ENCODE measurements around the gene SLC2A13. TPM values are rescaled to one million over a fixed set of nuclear protein-coding genes. Genes with fewer than 3 reads are reported as not detected.
"Not testable (repeated sequence)": the region's sequence is repeated elsewhere in the genome, so short reads cannot be mapped to it uniquely, and the experiment has no call there.

The SLC2A13 gene
- polyA plus RNA-seq, 1 experiment, result 3.1 TPM

DNA sequence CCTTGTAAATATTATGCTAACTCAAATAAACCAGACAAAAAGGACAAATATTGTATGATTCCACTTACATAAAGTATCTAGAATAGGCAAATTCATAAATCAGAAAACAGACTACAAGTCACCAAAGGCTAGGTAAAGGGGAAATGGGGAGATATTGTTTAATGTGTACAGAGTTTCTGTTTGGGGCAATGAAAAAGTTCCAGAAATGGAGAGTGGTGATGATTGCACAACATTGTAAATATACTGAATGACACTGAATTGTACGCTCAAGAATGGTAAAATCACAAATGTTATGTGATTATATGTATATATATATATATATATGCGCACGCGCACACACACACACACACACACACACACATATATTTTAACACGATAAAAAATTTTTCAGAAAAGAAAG is 182.5 kb downstream of the SLC2A13 start:
- POLR2A ChIA-PET, result no interaction called here

GRCh38 chr12:39922598-39922997 is 183.3 kb downstream of the SLC2A13 start:
- POLR2A ChIA-PET; DNase-seq (ENCODE audit: low read depth, low spot score); CTCF ChIA-PET; H3K27me3 ChIP-seq (ENCODE audit: control insufficient read depth, insufficient read depth, low read length); H3K27ac ChIP-seq (ENCODE audit: low read depth, low read length); H3K4me3 ChIP-seq (ENCODE audit: low read depth, low read length); H3K9me3 ChIP-seq (ENCODE audit: control insufficient read depth, insufficient read depth, low read length): not testable (repeated sequence)

More for the DNA sequence above, 182.5 kb downstream of the SLC2A13 start:
- H3K9me3 ChIP-seq (ENCODE audit: control insufficient read depth, insufficient read depth, low read length), result no peaks in the 10 kb centered on the region
- no peak overlapping the region for H3K4me3 ChIP-seq (ENCODE audit: low read depth, low read length)
- no peak for TF ChIP-seq CTCF (IDR thresholded peaks at IDR 0.05; ENCODE audit: low read depth, low read length)
- H3K27ac ChIP-seq (ENCODE audit: low read depth, low read length), result no peak overlapping the region
- no peaks in the 10 kb centered on the region for H3K27me3 ChIP-seq (ENCODE audit: control insufficient read depth, insufficient read depth, low read length)
- CTCF ChIA-PET, result no interaction called here
- DNase-seq (ENCODE audit: low read depth, low spot score), result no peak

- CTCF ChIA-PET, result no interaction called here
- H3K27me3 ChIP-seq (ENCODE audit: control insufficient read depth, insufficient read depth, low read length), result no peaks in the 10 kb centered on the region
- H3K27ac ChIP-seq (ENCODE audit: low read depth, low read length), result no peak overlapping the region
- POLR2A ChIA-PET, result no interaction called here
- no peak for DNase-seq (ENCODE audit: low read depth, low spot score)
- TF ChIP-seq CTCF (IDR thresholded peaks at IDR 0.05; ENCODE audit: low read depth, low read length), result no peak
- H3K4me3 ChIP-seq (ENCODE audit: low read depth, low read length), result no peak overlapping the region
- no peaks in the 10 kb centered on the region for H3K9me3 ChIP-seq (ENCODE audit: control insufficient read depth, insufficient read depth, low read length)
These were observed 185.2 kb downstream of the SLC2A13 start for GRCh38 chr12:39920647-39921046.

DNA sequence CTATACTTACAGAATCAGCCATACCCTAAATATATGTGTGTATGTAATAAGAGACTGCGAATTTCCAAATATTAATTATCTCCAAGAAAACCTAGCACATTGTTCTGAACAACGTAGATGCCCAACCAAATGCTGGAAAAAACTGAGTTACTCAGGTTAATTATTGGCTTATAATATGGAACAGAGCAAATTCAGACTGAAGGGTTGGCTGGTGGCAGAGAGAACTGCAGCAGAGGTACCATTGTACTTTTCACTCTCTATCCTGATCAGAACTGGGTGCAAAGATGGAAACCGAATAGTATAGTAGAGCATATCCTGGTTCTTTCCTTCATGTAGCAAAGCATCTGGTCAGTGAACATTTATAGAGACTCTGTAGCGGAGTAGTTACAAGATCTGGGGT is 185.7 kb downstream of the SLC2A13 start:
- Histone ChIP-seq H3K27me3 (ENCODE audit: control insufficient read depth, insufficient read depth, low read length) (no peaks in the 10 kb centered on the region), H3K9me3 (ENCODE audit: control insufficient read depth, insufficient read depth, low read length) (no peaks in the 10 kb centered on the region), H3K4me3 (ENCODE audit: low read depth, low read length) (no peak overlapping the region), H3K27ac (ENCODE audit: low read depth, low read length) (no peak overlapping the region)
- CTCF ChIA-PET, result no interaction called here
- TF ChIP-seq CTCF (IDR thresholded peaks at IDR 0.05; ENCODE audit: low read depth, low read length), result no peak
- POLR2A ChIA-PET, result no interaction called here
- DNase-seq (ENCODE audit: low read depth, low spot score), result no peak

GRCh38 chr12:39919790-39920189 is 186.1 kb downstream of the SLC2A13 start:
- Histone ChIP-seq H3K9me3 (ENCODE audit: control insufficient read depth, insufficient read depth, low read length) (no peaks in the 10 kb centered on the region), H3K27me3 (ENCODE audit: control insufficient read depth, insufficient read depth, low read length) (no peaks in the 10 kb centered on the region), H3K4me3 (ENCODE audit: low read depth, low read length) (no peak overlapping the region), H3K27ac (ENCODE audit: low read depth, low read length) (no peak overlapping the region)
- TF ChIP-seq CTCF (IDR thresholded peaks at IDR 0.05; ENCODE audit: low read depth, low read length), result no peak
- ChIA-PET CTCF (no interaction called here), POLR2A (no interaction called here)
- no peak for DNase-seq (ENCODE audit: low read depth, low spot score)

- ChIA-PET CTCF (no interaction called here), POLR2A (no interaction called here)
- no peak for TF ChIP-seq CTCF (IDR thresholded peaks at IDR 0.05; ENCODE audit: low read depth, low read length)
- no peak for DNase-seq (ENCODE audit: low read depth, low spot score)
- no peaks in the 10 kb centered on the region for H3K27me3 ChIP-seq (ENCODE audit: control insufficient read depth, insufficient read depth, low read length)
- H3K27ac ChIP-seq (ENCODE audit: low read depth, low read length), result no peak overlapping the region
- H3K4me3 ChIP-seq (ENCODE audit: low read depth, low read length), result no peak overlapping the region
- no peaks in the 10 kb centered on the region for H3K9me3 ChIP-seq (ENCODE audit: control insufficient read depth, insufficient read depth, low read length)
These were observed 190.6 kb downstream of the SLC2A13 start for GRCh38 chr12:39915249-39915648.

Data from AG04450 (cell line).